Duodenal mucosa (tissue), 2 donors: Measurements from ENCODE around the gene ZNF526.

Experiments used
- H3K27ac ChIP-seq: one replicate; pipeline ENCODE4 v1.7.0; 2013; ENCODE audit warnings: low read depth, low read length
- H3K27me3 ChIP-seq, 2 donors: one replicate each; pipeline ENCODE4 v1.7.0; 2013; ENCODE audit warnings: low read length in 2 of 2, control low read depth in 1 of 2; ENCODE audit not compliant: insufficient read depth in 2 of 2, control insufficient read depth in 1 of 2
- H3K36me3 ChIP-seq, 2 donors: one replicate each; pipeline ENCODE4 v1.7.0; 2013; ENCODE audit warnings: low read length in 2 of 2, control low read depth in 1 of 2; ENCODE audit not compliant: insufficient read depth in 2 of 2, control insufficient read depth in 1 of 2
- H3K4me1 ChIP-seq, 2 donors: one replicate each; pipeline ENCODE4 v1.7.0; 2013; ENCODE audit warnings: low read length in 2 of 2, control low read depth in 1 of 2; ENCODE audit not compliant: insufficient read depth in 2 of 2, control insufficient read depth in 1 of 2
- H3K4me3 ChIP-seq, 2 donors: one replicate each; pipeline ENCODE4 v1.7.0; 2013; ENCODE audit warnings: low read length in 2 of 2, low read depth in 1 of 2
- H3K9ac ChIP-seq, 2 donors: one replicate each; pipeline ENCODE4 v1.7.0; 2013; ENCODE audit warnings: low read length in 2 of 2, low read depth in 1 of 2
- H3K9me3 ChIP-seq, 2 donors: one replicate each; pipeline ENCODE4 v1.7.0; 2013; ENCODE audit warnings: low read length in 2 of 2, control low read depth in 1 of 2; ENCODE audit not compliant: control insufficient read depth in 1 of 2

ZNF526 gene

GRCh38 chr19:42271861-42272534 is 51.9 kb downstream of the ZNF526 start:
- H3K27ac ChIP-seq = no peak overlapping the region
- peaks cover 33 to 40% of the 10 kb centered on the region in 2 donors for H3K4me1 ChIP-seq
- no peak overlapping the region for H3K9ac ChIP-seq
- H3K27me3 ChIP-seq = no peaks in the 10 kb centered on the region
- no peak overlapping the region for H3K4me3 ChIP-seq
- H3K9me3 ChIP-seq = no peaks in the 10 kb centered on the region
- peaks cover 7 to 42% of the 10 kb centered on the region in 2 donors for H3K36me3 ChIP-seq

GRCh38 chr19:42272535-42272897 is 52.4 kb downstream of the ZNF526 start:
- Histone ChIP-seq H3K4me3 (no peak overlapping the region), H3K27me3 (no peaks in the 10 kb centered on the region), H3K27ac (no peak overlapping the region), H3K9me3 (no peaks in the 10 kb centered on the region), H3K36me3 (peaks cover 7 to 42% of the 10 kb centered on the region in 2 donors), H3K4me1 (peaks cover 36 to 41% of the 10 kb centered on the region in 2 donors), H3K9ac (no peak overlapping the region)

- H3K4me3 ChIP-seq = no peak overlapping the region
- H3K4me1 ChIP-seq = peaks cover 36 to 42% of the 10 kb centered on the region in 2 donors
- no peak overlapping the region for H3K9ac ChIP-seq
- H3K9me3 ChIP-seq = no peaks in the 10 kb centered on the region
- no peaks in the 10 kb centered on the region for H3K27me3 ChIP-seq
- H3K36me3 ChIP-seq = peaks cover 7 to 42% of the 10 kb centered on the region in 2 donors
- no peak overlapping the region for H3K27ac ChIP-seq
Observed at GRCh38 chr19:42272989-42273406, 52.9 kb downstream of the ZNF526 start.

GRCh38 chr19:42273407-42274064 is 53.4 kb downstream of the ZNF526 start:
- Histone ChIP-seq H3K27me3 (no peaks in the 10 kb centered on the region), H3K36me3 (peaks cover 7 to 42% of the 10 kb centered on the region in 2 donors), H3K9me3 (no peaks in the 10 kb centered on the region), H3K27ac (no peak overlapping the region), H3K4me3 (no peak overlapping the region), H3K9ac (no peak overlapping the region), H3K4me1 (peaks cover 42 to 48% of the 10 kb centered on the region in 2 donors)

DNA sequence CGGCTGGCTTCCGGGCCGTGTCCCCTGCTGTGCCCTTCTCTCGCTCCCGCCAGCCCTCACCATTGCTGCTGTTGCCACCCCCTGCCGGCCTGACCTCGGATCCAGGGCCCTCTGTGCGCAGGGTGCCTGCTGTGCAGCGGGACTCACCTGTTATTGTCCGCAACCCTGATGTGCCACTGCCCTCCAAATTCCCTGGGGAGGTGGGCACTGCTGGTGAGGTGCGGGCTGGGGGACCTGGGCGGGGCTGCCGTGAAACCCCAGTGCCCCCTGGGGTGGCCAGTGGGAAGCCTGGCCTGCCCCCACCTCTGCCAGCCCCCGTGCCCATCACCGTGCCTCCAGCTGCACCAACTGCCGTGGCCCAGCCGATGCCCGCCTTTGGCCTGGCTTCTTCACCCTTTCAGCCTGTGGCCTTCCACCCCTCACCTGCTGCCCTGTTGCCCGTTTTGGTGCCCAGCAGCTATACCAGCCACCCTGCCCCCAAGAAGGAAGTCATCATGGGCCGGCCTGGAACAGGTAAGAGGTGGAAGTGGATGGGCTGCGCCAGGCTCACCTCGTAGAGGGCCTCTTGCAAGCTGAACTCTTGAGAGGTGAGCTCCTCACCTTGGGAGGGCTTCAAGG is 54.1 kb downstream of the ZNF526 start:
- Histone ChIP-seq H3K27ac (no peak overlapping the region), H3K9ac (no peak overlapping the region), H3K36me3 (peaks cover 7 to 42% of the 10 kb centered on the region in 2 donors), H3K4me1 (peaks cover 48 to 54% of the 10 kb centered on the region in 2 donors), H3K27me3 (no peaks in the 10 kb centered on the region), H3K4me3 (no peak overlapping the region), H3K9me3 (no peaks in the 10 kb centered on the region)

DNA sequence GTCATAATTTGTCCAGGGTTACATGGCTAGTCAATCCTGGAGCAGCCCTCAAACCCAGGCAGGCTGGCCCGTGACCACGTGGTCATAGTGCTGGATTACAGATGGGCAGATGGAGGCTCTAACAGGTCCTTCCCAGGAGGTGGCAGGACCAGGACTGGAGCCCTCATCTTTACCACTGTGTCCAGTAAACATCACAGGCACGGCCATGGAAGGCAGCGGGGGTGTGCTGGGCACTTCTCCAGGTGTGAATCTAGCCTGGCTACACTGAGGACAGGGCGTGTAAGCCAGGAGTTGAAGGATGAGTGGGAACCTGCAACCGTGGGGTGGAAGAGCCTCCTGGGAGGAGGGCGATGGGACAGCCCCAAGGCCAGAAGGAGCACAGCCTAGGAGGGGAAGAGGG is 55.0 kb downstream of the ZNF526 start:
- no peak overlapping the region for H3K9ac ChIP-seq

DNA sequence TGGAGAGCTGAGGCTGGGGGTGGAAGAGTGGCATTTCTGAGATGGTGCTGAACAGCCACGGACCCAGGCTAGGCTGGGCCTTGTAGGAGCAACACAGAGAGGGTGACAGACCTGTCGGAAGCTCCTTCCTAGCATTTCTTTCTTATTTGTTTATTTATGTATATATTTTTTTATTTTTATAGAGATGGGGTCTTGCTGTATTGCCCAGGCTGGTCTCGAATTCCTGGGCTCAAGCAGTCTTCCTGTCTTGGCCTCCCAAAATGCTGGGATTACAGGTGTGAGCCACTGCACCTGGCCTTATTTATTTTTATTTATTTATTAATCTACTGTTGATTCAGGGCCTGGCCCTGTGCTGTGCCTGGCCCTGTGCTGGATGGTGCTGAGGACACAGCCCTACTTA is 55.4 kb downstream of the ZNF526 start:
- Histone ChIP-seq H3K36me3 (peaks cover 7 to 42% of the 10 kb centered on the region in 2 donors), H3K4me3 (no peak overlapping the region), H3K4me1 (peaks cover 45 to 54% of the 10 kb centered on the region in 2 donors), H3K27me3 (no peaks in the 10 kb centered on the region), H3K27ac (no peak overlapping the region), H3K9me3 (no peaks in the 10 kb centered on the region), H3K9ac (no peak overlapping the region)

More for the DNA sequence above, 55.0 kb downstream of the ZNF526 start:
- H3K4me1 ChIP-seq = peaks cover 49 to 57% of the 10 kb centered on the region in 2 donors
- H3K27me3 ChIP-seq = no peaks in the 10 kb centered on the region
- H3K4me3 ChIP-seq = no peak overlapping the region
- H3K27ac ChIP-seq = no peak overlapping the region
- H3K9me3 ChIP-seq = no peaks in the 10 kb centered on the region
- H3K36me3 ChIP-seq = peaks cover 7 to 42% of the 10 kb centered on the region in 2 donors

DNA sequence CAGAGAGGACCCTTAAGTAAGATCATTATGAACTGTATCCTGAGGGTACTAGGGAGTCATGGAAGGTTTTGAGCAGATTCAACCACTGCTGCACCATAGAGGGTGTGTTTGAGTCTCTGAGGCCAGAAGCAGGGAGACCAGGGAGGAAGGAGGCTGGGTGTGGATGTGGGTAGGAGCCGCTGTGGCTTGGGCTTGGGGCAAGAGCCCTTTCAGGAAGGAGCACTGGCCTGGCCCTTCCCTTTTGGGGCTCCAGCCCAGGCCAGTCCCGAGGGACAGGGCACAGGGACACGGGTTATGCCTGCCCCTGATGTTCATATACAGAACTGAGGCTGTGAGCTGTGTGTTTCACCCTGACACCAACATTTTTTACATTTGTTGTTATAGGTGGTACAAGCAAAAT is 56.2 kb downstream of the ZNF526 start:
- Histone ChIP-seq H3K4me3 (no peak overlapping the region), H3K9ac (no peak overlapping the region), H3K36me3 (peaks cover 7 to 42% of the 10 kb centered on the region in 2 donors), H3K27ac (no peak overlapping the region), H3K9me3 (no peaks in the 10 kb centered on the region), H3K27me3 (no peaks in the 10 kb centered on the region), H3K4me1 (peaks cover 40 to 49% of the 10 kb centered on the region in 2 donors)

GRCh38 chr19:42276821-42277220 is 56.7 kb downstream of the ZNF526 start:
- Histone ChIP-seq H3K36me3 (peaks cover 7 to 41% of the 10 kb centered on the region in 2 donors), H3K27me3 (no peaks in the 10 kb centered on the region), H3K9me3 (no peaks in the 10 kb centered on the region), H3K4me1 (peaks cover 44 to 50% of the 10 kb centered on the region in 2 donors), H3K9ac (no peak overlapping the region), H3K27ac (no peak overlapping the region), H3K4me3 (no peak overlapping the region)
